CMK (cell line): ENCODE measurements around the gene PAPSS2.
"Not testable (repeated sequence)": the region's sequence is repeated elsewhere in the genome, so short reads cannot be mapped to it uniquely, and the experiment has no call there.

ENCODE experiments used
- DNase-seq: peaks from one replicate; pipeline ENCODE4 v3.0.0-alpha.2; 2010; ENCODE audit warnings: low read depth

PAPSS2 gene

DNA sequence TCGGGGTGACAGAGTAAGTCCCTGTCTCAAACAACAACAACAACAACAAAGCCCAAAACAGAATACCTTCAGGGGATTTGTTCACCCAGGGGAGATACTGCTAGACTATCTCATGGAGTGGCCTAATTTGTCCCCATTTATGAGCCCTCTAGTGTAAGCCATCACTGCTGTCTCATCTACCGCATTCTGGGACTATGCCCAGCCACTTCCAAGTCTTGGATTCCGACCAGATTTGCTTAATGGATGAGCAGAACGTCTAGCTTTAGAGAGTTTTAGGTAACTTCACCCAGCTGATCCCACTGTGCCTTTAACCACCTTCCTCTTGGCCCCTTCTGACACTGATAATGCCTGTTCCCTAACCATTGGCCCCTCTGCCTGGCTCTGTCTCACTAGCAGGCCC lies 47.1 kb downstream of the PAPSS2 start:
- DNase-seq, result no peak

DNA sequence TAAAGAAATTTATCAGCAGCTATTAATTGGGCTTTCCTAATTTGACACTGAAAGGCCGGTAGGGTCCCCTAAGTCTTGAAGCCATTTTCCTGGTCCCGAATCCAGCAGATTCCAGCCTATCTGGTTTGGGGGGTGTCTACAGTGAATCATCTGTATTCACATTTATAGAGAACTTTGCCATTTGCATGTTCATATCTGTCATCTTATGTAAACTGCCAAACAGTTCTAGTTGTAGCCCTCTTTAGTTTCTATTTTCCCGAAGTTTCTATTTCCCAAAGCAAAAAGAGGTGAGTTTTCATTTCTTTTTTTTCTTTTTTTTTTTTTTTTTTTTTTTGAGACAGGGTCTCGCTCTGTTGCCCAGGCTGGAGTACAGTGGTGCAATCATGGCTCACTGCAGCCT lies 47.6 kb downstream of the PAPSS2 start:
- no peak for DNase-seq

DNA sequence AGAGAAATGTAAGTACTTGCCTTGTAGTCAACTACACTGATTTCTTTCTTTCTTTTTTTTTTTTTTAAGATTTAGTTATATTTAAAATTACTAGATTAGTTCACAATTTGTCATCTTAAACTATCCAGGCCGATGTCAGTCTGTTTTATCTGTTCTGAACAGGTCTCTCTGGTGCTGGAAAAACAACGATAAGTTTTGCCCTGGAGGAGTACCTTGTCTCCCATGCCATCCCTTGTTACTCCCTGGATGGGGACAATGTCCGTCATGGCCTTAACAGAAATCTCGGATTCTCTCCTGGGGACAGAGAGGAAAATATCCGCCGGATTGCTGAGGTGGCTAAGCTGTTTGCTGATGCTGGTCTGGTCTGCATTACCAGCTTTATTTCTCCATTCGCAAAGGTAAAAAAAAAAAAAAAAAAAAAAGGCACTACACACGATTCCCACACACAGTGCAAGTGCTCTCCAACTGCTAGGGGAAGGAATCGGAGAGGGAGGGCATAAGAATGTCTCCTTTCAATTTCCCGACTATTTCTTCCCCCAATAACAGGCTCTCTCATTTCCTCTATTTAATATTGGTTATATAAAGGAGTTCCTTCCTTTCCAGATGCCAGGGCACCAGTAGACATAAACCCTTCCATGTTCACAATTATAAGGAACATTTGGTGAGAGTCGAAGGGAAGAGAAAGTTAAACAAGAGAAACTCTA lies 53.4 kb downstream of the PAPSS2 start:
- no peak for DNase-seq

DNA sequence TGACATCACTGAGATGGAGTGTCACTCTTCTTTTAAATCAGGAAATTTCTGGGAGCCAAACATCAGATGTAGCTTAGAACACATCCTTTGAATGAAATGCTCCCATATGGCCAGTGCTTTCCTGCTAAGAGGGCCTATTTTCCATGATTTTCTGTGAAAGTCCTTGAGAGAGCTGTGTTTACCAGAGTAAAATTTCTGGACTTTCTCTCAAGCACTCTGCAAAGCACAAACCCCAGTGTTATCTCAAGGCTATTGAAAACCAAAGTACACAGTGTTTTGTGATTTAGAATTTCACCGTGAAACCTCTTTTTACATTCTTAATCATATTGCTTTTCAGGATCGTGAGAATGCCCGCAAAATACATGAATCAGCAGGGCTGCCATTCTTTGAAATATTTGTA lies 54.0 kb downstream of the PAPSS2 start:
- DNase-seq, result no peak

DNA sequence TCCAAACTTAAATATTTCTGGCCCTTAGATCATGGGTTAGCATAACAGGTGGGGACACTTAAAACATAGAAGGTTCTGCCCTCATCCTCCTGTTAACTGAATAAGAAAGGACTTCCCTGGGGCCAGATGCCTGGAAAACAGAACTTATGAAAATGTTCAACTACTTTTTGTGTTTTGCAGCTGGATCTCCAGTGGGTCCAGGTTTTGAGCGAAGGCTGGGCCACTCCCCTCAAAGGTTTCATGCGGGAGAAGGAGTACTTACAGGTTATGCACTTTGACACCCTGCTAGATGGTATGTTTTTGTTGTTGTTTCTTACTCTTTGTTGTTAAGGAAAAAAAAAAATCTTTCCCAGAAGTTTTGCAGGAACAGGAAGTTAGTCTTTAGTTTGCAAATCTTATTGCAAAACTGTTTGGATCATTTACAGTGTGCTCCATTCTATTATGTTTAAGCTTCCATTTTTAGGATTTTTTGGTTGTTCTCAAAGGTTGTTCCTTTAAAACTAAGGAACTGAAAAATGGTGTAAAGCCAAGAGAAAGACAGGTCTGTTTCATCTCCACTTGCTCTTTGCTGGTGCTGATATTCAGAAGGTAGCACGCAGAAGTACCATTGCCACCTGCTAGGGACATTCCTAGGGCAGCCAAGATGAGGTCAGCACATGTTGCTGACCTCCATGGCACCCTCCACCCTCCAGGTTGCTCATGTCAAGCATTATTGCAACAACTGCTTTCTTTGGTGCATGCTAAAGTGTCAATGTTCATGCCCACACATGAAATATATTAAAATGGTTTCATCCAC lies 56.1 kb downstream of the PAPSS2 start:
- no peak for DNase-seq

- DNase-seq, result no peak
Observed at GRCh38 chr10:87716348-87716670, 56.6 kb downstream of the PAPSS2 start.

DNA sequence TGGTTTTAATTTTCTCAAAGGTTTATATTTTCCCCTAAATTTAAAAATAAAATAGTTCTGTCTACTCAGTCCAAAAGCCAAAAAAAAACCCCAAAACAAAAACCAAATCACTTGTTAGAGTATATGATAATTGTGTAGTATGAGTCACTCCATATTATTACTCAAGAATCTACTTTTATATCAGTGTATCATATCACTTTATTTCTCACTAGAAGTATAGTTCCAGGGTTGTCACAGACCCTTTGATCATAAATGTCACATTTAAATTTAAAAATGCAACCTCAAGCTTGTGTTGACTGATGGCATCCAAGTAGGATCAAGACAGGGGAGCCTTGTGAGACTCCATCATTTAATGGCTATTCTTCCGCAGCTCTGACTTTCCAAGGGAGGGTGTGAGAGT lies 61.0 kb downstream of the PAPSS2 start:
- no peak for DNase-seq

GRCh38 chr10:87721781-87722180 lies 62.1 kb downstream of the PAPSS2 start:
- no peak for DNase-seq

- no peak for DNase-seq
Observed at GRCh38 chr10:87722716-87723115, 63.0 kb downstream of the PAPSS2 start.

GRCh38 chr10:87723500-87723899 lies 63.8 kb downstream of the PAPSS2 start:
- no peak for DNase-seq

GRCh38 chr10:87724789-87725188 lies 65.1 kb downstream of the PAPSS2 start:
- DNase-seq, result no peak

DNA sequence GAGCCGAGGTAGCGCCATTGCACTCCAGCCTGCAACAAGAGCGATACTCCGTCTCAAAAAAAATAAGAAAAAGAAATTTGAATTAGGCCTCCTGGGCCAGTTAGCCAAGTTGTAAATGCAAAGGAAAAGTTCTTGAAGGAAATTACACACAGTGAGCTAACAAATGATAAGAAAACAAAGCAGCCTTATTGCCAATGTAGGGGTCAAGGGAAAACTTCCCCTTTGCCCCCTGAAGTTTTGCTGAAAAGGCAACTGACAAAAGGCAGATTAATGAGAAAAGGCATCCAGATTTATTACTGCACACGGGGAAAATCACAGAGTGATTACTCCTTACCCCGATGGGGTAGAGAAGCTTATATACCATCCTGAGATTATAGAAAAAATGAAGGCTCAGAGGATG lies 70.3 kb downstream of the PAPSS2 start:
- DNase-seq, result no peak

GRCh38 chr10:87733081-87733480 lies 73.4 kb downstream of the PAPSS2 start:
- no peak for DNase-seq

DNA sequence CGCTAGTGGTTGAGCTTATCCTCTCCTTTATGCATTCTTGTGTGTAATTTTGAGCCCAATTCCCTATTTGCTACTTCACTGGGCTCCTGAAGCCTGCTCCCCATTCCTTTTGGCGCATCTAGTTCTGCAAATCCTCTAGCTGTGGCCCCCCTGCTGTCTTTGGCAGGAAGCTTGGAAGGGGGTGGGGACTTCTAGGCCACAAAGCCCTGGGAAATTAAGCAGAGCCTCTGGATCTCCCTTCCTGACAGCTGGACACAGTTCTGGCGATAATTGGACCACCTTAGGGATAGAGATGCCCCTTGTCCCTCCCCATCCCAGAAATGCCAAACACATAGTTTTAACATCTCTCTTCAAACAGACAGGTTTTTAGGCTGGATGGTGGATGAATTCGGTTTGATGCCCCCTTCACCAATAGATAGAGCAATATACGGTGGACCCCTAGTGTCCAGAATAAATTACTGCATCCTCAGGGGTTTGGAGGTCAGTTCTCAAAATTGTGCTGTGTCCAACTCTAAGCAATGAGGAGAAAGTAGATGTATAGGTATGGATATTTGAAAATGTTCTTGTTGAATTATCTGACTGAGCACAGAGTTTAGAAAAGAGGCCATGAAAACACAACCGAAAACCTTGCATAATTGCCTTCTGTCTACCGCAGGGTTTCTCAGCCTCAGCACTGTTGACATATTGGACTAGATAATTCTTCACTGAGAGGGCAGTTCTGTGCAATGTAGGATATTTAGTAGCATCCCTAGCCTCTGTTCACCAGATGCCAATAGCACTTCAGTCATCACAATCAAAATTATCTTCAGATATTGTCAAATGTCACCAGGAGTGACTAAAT lies 75.5 kb downstream of the PAPSS2 start:
- no peak for DNase-seq

- not testable (repeated sequence) for DNase-seq
Observed at GRCh38 chr10:87738253-87738652, 78.6 kb downstream of the PAPSS2 start.

DNA sequence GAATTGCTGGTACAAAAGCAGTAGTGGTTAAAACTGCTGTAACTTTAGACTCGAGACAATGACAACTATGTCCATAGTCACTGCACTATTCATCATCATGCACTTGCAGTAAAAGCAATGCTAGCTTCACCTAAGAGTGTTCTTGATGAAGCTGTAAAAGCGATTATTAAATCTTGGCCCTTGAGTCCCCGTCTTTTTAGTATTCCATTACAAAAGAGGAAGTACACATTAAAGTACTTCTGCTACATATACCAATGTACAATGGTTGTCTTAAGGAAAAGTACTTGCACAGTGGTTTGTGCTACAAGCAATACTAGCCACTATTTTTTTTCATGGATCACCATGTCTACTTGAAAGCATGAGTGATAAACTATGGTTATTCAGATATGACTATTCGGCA lies 80.0 kb downstream of the PAPSS2 start:
- DNase-seq, result no peak

DNA sequence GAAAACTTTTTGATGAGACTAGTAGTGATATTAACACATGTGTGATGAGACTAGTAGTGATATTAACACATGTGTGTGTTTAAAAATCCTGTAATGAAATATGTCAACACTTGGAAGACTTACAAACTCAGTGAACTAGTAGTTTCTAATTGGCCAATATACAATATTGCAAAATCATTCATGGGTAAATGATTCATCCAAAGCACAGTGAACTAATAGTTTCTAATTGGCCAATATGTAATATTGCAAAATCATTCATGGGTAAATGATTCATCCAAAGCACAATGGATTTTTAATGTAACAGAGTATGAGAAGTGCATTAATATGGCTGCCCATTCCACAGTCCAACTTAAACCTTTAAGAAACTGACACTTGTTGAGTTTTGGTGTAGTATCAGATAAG lies 80.6 kb downstream of the PAPSS2 start:
- no peak for DNase-seq

- not testable (repeated sequence) for DNase-seq
Observed at GRCh38 chr10:87742992-87743610, 83.4 kb downstream of the PAPSS2 start.

DNA sequence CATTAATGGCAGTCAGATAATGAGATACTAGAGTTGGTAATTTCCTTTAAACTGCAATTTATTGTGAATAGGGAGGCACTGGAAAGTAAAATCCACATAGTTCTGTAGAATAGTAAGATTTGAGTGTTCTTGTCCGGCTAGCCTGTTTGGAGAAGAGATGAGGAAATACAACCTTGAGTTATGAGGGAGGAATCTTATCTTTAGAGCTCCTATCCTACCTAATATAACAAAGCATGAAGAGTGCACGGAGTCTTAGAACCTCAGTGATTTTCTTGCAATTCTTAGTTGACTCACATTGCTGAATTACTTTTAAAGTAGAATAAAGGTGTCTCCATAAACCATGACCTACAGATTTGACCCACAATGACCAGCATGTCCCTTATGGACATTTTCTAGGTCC lies 84.9 kb downstream of the PAPSS2 start:
- no peak for DNase-seq

DNA sequence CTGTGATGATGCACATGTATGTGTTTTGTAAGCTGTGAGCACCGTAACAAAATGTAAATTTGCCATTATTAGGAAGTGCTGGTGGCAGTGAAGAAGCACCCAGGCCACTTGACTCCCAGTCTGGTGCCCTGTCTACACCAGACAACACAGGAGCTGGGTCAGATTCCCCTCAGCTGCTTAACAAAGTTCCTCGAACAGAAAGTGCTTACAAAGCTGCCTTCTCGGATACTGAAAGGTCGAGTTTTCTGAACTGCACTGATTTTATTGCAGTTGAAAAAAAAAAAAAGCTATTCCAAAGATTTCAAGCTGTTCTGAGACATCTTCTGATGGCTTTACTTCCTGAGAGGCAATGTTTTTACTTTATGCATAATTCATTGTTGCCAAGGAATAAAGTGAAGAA lies 87.2 kb downstream of the PAPSS2 start:
- no peak for DNase-seq

DNA sequence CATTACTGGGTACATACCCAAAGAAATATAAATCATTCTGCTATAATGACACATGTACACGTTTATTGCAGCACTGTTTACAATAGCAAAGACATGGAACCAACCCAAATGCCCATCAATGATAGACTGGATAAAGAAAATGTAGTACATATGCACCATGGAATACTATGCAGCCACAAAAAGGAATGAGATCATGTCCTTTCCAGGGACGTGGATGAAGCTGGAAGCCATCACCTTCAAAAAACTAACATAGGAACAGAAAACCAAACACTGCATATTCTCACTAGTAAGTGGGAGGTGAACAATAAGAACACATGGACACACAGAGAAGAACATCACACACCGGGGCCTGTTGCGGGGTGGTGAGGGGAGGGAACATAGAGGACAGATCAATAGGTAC lies 88.6 kb downstream of the PAPSS2 start:
- DNase-seq, result not testable (repeated sequence)

DNA sequence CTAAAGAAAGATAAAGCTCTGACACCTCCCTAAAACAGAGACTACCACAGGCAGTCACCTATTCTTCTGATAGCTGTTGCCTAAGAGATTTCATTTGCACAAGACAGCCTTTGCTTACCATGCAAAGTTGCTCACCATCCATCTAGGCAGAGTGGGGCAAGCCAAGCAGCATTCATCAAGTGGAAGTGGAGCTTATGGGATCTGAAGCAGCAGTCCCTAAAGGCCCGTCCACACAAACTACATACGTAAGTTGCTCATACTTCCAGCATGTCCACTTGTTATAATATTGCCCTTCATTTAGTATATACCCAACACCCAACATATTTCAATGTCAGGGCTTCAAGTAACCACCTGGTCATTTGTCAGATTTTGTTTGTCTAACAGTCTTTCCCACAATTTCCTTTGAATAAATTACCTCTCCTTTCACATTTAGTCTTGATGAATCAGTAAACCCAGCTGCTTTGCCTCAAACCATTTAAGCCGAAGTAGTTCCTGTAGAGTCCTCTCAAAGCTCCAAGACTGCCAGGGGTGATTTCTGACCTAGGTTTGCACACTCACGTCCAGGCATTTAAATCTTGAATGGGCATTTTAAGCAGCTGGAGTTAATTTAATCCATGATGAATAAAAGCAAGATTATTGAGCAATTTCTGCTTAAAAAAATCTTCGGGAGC lies 90.5 kb downstream of the PAPSS2 start:
- DNase-seq, result no peak
